ENCODE results near the gene CNTNAP2.
A peak's percentile ranks its signal among the peaks of the same experiment; 100 is the strongest.

The CNTNAP2 gene

GRCh38 chr7:147516391-147516790 lies 1399.8 kb downstream of the CNTNAP2 start:
- DNase-seq: no peak

- DNase-seq: no peak
Observed at GRCh38 chr7:147519062-147519461, 1402.5 kb downstream of the CNTNAP2 start.

GRCh38 chr7:147523056-147523455 lies 1406.5 kb downstream of the CNTNAP2 start:
- DNase-seq: peak; percentile 5

- DNase-seq: no peak
Observed at GRCh38 chr7:147524726-147525250, 1408.2 kb downstream of the CNTNAP2 start.

GRCh38 chr7:147525325-147525724 lies 1408.7 kb downstream of the CNTNAP2 start:
- no peak for DNase-seq

GRCh38 chr7:147535701-147536111 lies 1419.1 kb downstream of the CNTNAP2 start:
- peak; percentile 76 for DNase-seq

GRCh38 chr7:147539685-147540084 lies 1423.1 kb downstream of the CNTNAP2 start:
- DNase-seq: peak; percentile 5

- no peak for DNase-seq
Observed at GRCh38 chr7:147540743-147541142, 1424.1 kb downstream of the CNTNAP2 start.

- DNase-seq: no peak
Observed at GRCh38 chr7:147541261-147541660, 1424.7 kb downstream of the CNTNAP2 start.

- peak; percentile 31 for DNase-seq
Observed at GRCh38 chr7:147547252-147547897, 1430.8 kb downstream of the CNTNAP2 start.

- DNase-seq: no peak
Observed at GRCh38 chr7:147556317-147556716, 1439.7 kb downstream of the CNTNAP2 start.

GRCh38 chr7:147563669-147564068 lies 1447.1 kb downstream of the CNTNAP2 start:
- no peak for DNase-seq

GRCh38 chr7:147564786-147565476 lies 1448.3 kb downstream of the CNTNAP2 start:
- DNase-seq: no peak

GRCh38 chr7:147567043-147567442 lies 1450.4 kb downstream of the CNTNAP2 start:
- DNase-seq: no peak

GRCh38 chr7:147569116-147569913 lies 1452.7 kb downstream of the CNTNAP2 start:
- no peak for DNase-seq

GRCh38 chr7:147570390-147570789 lies 1453.8 kb downstream of the CNTNAP2 start:
- DNase-seq: no peak

GRCh38 chr7:147571436-147572185 lies 1455.0 kb downstream of the CNTNAP2 start:
- DNase-seq: no peak

- peak; percentile 21 for DNase-seq
Observed at GRCh38 chr7:147578196-147578595, 1461.6 kb downstream of the CNTNAP2 start.

GRCh38 chr7:147579148-147579547 lies 1462.5 kb downstream of the CNTNAP2 start:
- DNase-seq: no peak

- DNase-seq: no peak
Observed at GRCh38 chr7:147584771-147585193, 1468.2 kb downstream of the CNTNAP2 start.

GRCh38 chr7:147586110-147586509 lies 1469.5 kb downstream of the CNTNAP2 start:
- no peak for DNase-seq

- DNase-seq: peak; percentile 32
Observed at GRCh38 chr7:147586526-147586925, 1469.9 kb downstream of the CNTNAP2 start.
